Measurements from ENCODE around the gene TEX28.
"Not testable (repeated sequence)": the region's sequence is repeated elsewhere in the genome, so short reads cannot be mapped to it uniquely, and the experiment has no call there.

The TEX28 gene

GRCh38 chrX:154310616-154311536 is 16.0 kb upstream of the TEX28 start:
- Histone ChIP-seq H3K4me3 (ENCODE audit: extremely low read depth, insufficient read depth, low read length, poor library complexity, severe bottlenecking) (no peak overlapping the region), H3K36me3 (ENCODE audit: control insufficient read depth, insufficient read depth, low read length) (no peaks in the 10 kb centered on the region), H3K27ac (ENCODE audit: low read depth, low read length, severe bottlenecking) (no peak overlapping the region), H3K4me1 (ENCODE audit: control insufficient read depth, insufficient read depth, low read length, poor library complexity, severe bottlenecking) (no peaks in the 10 kb centered on the region), H3K9me3 (ENCODE audit: control insufficient read depth, low read length) (no peaks in the 10 kb centered on the region)
- 84 to 88% methylated on average over 8 to 12 of the region's 19 CpGs for WGBS, 2 experiments (ENCODE audit: insufficient coverage in 2 of 2)

- peaks cover 4% of the 10 kb centered on the region for H3K4me1 ChIP-seq (ENCODE audit: control insufficient read depth, insufficient read depth, low read length, poor library complexity, severe bottlenecking)
- H3K27ac ChIP-seq (ENCODE audit: low read depth, low read length, severe bottlenecking), result no peak overlapping the region
- WGBS, 2 experiments (ENCODE audit: insufficient coverage in 2 of 2), result 95 to 100% methylated on average over 2 to 4 of the region's 16 CpGs
- H3K36me3 ChIP-seq (ENCODE audit: control insufficient read depth, insufficient read depth, low read length), result no peaks in the 10 kb centered on the region
- H3K4me3 ChIP-seq (ENCODE audit: extremely low read depth, insufficient read depth, low read length, poor library complexity, severe bottlenecking), result no peak overlapping the region
- H3K9me3 ChIP-seq (ENCODE audit: control insufficient read depth, low read length), result no peaks in the 10 kb centered on the region
Observed at GRCh38 chrX:154309041-154309775, 14.3 kb upstream of the TEX28 start.

GRCh38 chrX:154308108-154308946 is 13.4 kb upstream of the TEX28 start:
- Histone ChIP-seq H3K4me1 (ENCODE audit: control insufficient read depth, insufficient read depth, low read length, poor library complexity, severe bottlenecking) (peaks cover 4% of the 10 kb centered on the region), H3K27ac (ENCODE audit: low read depth, low read length, severe bottlenecking) (no peak overlapping the region), H3K36me3 (ENCODE audit: control insufficient read depth, insufficient read depth, low read length) (no peaks in the 10 kb centered on the region), H3K4me3 (ENCODE audit: extremely low read depth, insufficient read depth, low read length, poor library complexity, severe bottlenecking) (no peak overlapping the region), H3K9me3 (ENCODE audit: control insufficient read depth, low read length) (no peaks in the 10 kb centered on the region)
- 58% methylated on average over 6 of the region's 9 CpGs; no CpG with 5 or more reads in 1 of the 2 experiments for WGBS, 2 experiments (ENCODE audit: insufficient coverage in 2 of 2)

- no peak overlapping the region for H3K4me3 ChIP-seq (ENCODE audit: extremely low read depth, insufficient read depth, low read length, poor library complexity, severe bottlenecking)
- no peaks in the 10 kb centered on the region for H3K36me3 ChIP-seq (ENCODE audit: control insufficient read depth, insufficient read depth, low read length)
- WGBS, 2 experiments (ENCODE audit: insufficient coverage in 2 of 2), result 97 to 100% methylated on average over 3 to 4 of the region's 6 CpGs
Observed at GRCh38 chrX:154307202-154307601, 12.3 kb upstream of the TEX28 start.

GRCh38 chrX:154305541-154306205 is 10.7 kb upstream of the TEX28 start:
- 98 to 100% methylated on average over 3 to 6 of the region's 11 CpGs for WGBS, 2 experiments (ENCODE audit: insufficient coverage in 2 of 2)
- H3K4me1 ChIP-seq (ENCODE audit: control insufficient read depth, insufficient read depth, low read length, poor library complexity, severe bottlenecking), result peaks cover 4% of the 10 kb centered on the region
- H3K27ac ChIP-seq (ENCODE audit: low read depth, low read length, severe bottlenecking), result no peak overlapping the region
- H3K36me3 ChIP-seq (ENCODE audit: control insufficient read depth, insufficient read depth, low read length), result no peaks in the 10 kb centered on the region
- H3K9me3 ChIP-seq (ENCODE audit: control insufficient read depth, low read length), result no peaks in the 10 kb centered on the region
- H3K4me3 ChIP-seq (ENCODE audit: extremely low read depth, insufficient read depth, low read length, poor library complexity, severe bottlenecking), result no peak overlapping the region

More at GRCh38 chrX:154307202-154307601, 12.3 kb upstream of the TEX28 start:
- Histone ChIP-seq H3K27ac (ENCODE audit: low read depth, low read length, severe bottlenecking) (no peak overlapping the region), H3K4me1 (ENCODE audit: control insufficient read depth, insufficient read depth, low read length, poor library complexity, severe bottlenecking) (peaks cover 4% of the 10 kb centered on the region), H3K9me3 (ENCODE audit: control insufficient read depth, low read length) (no peaks in the 10 kb centered on the region)

GRCh38 chrX:154304846-154305245 is 9.9 kb upstream of the TEX28 start:
- no peak overlapping the region for H3K4me3 ChIP-seq (ENCODE audit: extremely low read depth, insufficient read depth, low read length, poor library complexity, severe bottlenecking)
- no peaks in the 10 kb centered on the region for H3K9me3 ChIP-seq (ENCODE audit: control insufficient read depth, low read length)
- no peaks in the 10 kb centered on the region for H3K36me3 ChIP-seq (ENCODE audit: control insufficient read depth, insufficient read depth, low read length)
- H3K27ac ChIP-seq (ENCODE audit: low read depth, low read length, severe bottlenecking), result no peak overlapping the region
- H3K4me1 ChIP-seq (ENCODE audit: control insufficient read depth, insufficient read depth, low read length, poor library complexity, severe bottlenecking), result peaks cover 4% of the 10 kb centered on the region
- 74% methylated on average over 3 of the region's 10 CpGs; no CpG with 5 or more reads in 1 of the 2 experiments for WGBS, 2 experiments (ENCODE audit: insufficient coverage in 2 of 2)

GRCh38 chrX:154303476-154303875 is 8.6 kb upstream of the TEX28 start:
- no peaks in the 10 kb centered on the region for H3K36me3 ChIP-seq (ENCODE audit: control insufficient read depth, insufficient read depth, low read length)
- no peaks in the 10 kb centered on the region for H3K9me3 ChIP-seq (ENCODE audit: control insufficient read depth, low read length)
- no peak overlapping the region for H3K4me3 ChIP-seq (ENCODE audit: extremely low read depth, insufficient read depth, low read length, poor library complexity, severe bottlenecking)
- 80 to 100% methylated on average over 4 to 6 of the region's 8 CpGs for WGBS, 2 experiments (ENCODE audit: insufficient coverage in 2 of 2)
- H3K27ac ChIP-seq (ENCODE audit: low read depth, low read length, severe bottlenecking), result no peak overlapping the region
- H3K4me1 ChIP-seq (ENCODE audit: control insufficient read depth, insufficient read depth, low read length, poor library complexity, severe bottlenecking), result peaks cover 4% of the 10 kb centered on the region

GRCh38 chrX:154302998-154303397 is 8.1 kb upstream of the TEX28 start:
- H3K9me3 ChIP-seq (ENCODE audit: control insufficient read depth, low read length); H3K36me3 ChIP-seq (ENCODE audit: control insufficient read depth, insufficient read depth, low read length); H3K27ac ChIP-seq (ENCODE audit: low read depth, low read length, severe bottlenecking); H3K4me1 ChIP-seq (ENCODE audit: control insufficient read depth, insufficient read depth, low read length, poor library complexity, severe bottlenecking); H3K4me3 ChIP-seq (ENCODE audit: extremely low read depth, insufficient read depth, low read length, poor library complexity, severe bottlenecking): not testable (repeated sequence)
- 71 to 100% methylated on average over 1 to 3 of the region's 7 CpGs for WGBS, 2 experiments (ENCODE audit: insufficient coverage in 2 of 2)

- no peak overlapping the region for H3K27ac ChIP-seq (ENCODE audit: low read depth, low read length, severe bottlenecking)
- no peaks in the 10 kb centered on the region for H3K9me3 ChIP-seq (ENCODE audit: control insufficient read depth, low read length)
- no peak overlapping the region for H3K4me3 ChIP-seq (ENCODE audit: extremely low read depth, insufficient read depth, low read length, poor library complexity, severe bottlenecking)
- no peaks in the 10 kb centered on the region for H3K36me3 ChIP-seq (ENCODE audit: control insufficient read depth, insufficient read depth, low read length)
- 86 to 100% methylated on average over 1 to 4 of the region's 8 CpGs for WGBS, 2 experiments (ENCODE audit: insufficient coverage in 2 of 2)
- peaks cover 4% of the 10 kb centered on the region for H3K4me1 ChIP-seq (ENCODE audit: control insufficient read depth, insufficient read depth, low read length, poor library complexity, severe bottlenecking)
Observed at GRCh38 chrX:154300816-154301215, 5.9 kb upstream of the TEX28 start.

GRCh38 chrX:154298312-154298711 is 3.4 kb upstream of the TEX28 start:
- Histone ChIP-seq H3K9me3 (ENCODE audit: control insufficient read depth, low read length) (no peaks in the 10 kb centered on the region), H3K4me3 (ENCODE audit: extremely low read depth, insufficient read depth, low read length, poor library complexity, severe bottlenecking) (no peak overlapping the region), H3K27ac (ENCODE audit: low read depth, low read length, severe bottlenecking) (no peak overlapping the region), H3K4me1 (ENCODE audit: control insufficient read depth, insufficient read depth, low read length, poor library complexity, severe bottlenecking) (no peaks in the 10 kb centered on the region), H3K36me3 (ENCODE audit: control insufficient read depth, insufficient read depth, low read length) (no peaks in the 10 kb centered on the region)
- 83 to 92% methylated on average over 2 to 4 of the region's 7 CpGs for WGBS, 2 experiments (ENCODE audit: insufficient coverage in 2 of 2)
